GM12878 (cell line): Measurements from ENCODE around the gene TMBIM1. TPM values are rescaled to one million over a fixed set of nuclear protein-coding genes. Genes with fewer than 3 reads are reported as not detected.

ENCODE experiments used
- ATAC-seq: fragments of 200-7000 bp; cut with Tn5 transposase; 3 replicates; pipeline ENCODE4 v1.9.1; 2020; ENCODE audit warnings: mild to moderate bottlenecking, moderate library complexity
- BruUV-seq: library from RNA; stranded (reverse); fragments of 400-500 nt; replicated peaks from 2 replicates; lab custom pipeline; 2021; lab: Mats Ljungman, UMichigan
- CTCF ChIA-PET: fragments of 300-600 bp; sonication (Branson Sonifier 250); formaldehyde crosslinking; extraction: SDS; loops from one replicate; lab custom pipeline; 2021; ENCODE audit warnings: inconsistent platforms; lab: Yijun Ruan, JAX
- POLR2A ChIA-PET: fragments of 350-600 bp; formaldehyde crosslinking; extraction: SDS; loops from one replicate; lab custom pipeline; 2021; ENCODE audit warnings: inconsistent platforms; lab: Charles Lee
- RAD21 ChIA-PET: fragments of 300-600 bp; sonication (Branson Sonifier 250); formaldehyde crosslinking; loops from one replicate; lab custom pipeline; 2023; ENCODE audit warnings: antibody characterized with exemption; ENCODE audit not compliant: unreplicated experiment; lab: Charles Lee
- SMC1A ChIA-PET: fragments of 300-600 bp; sonication (Branson Sonifier 250); formaldehyde crosslinking; loops from one replicate; lab custom pipeline; 2023; ENCODE audit not compliant: unreplicated experiment, uncharacterized antibody; lab: Charles Lee
- DNase-seq: peaks from one replicate; pipeline ENCODE4 v3.0.0-alpha.2; 2011; ENCODE audit warnings: low read depth, low spot score
- FAIRE-seq: peaks from 3 replicates; lab custom pipeline; 2011; peaks lifted over from hg19 to GRCh38; lab: Jason Lieb, UNC
- H2AFZ ChIP-seq: 2 replicates; pipeline ENCODE4 v1.6.0; 2011; ENCODE audit warnings: low read depth, low read length, control low read depth; ENCODE audit not compliant: control insufficient read depth
- H3K27ac ChIP-seq: 2 replicates; pipeline ENCODE4 v1.5.1; 2011; ENCODE audit warnings: control low read depth; ENCODE audit not compliant: control insufficient read depth, insufficient read depth
- H3K27me3 ChIP-seq, 2 experiments: replicated peaks in 1 of 2; 2 replicates each; pipeline versions ENCODE4 v1.6.0 to v1.6.1; 2011; ENCODE audit warnings: low read length in 1 of 2; ENCODE audit not compliant: control insufficient read depth in 2 of 2, insufficient read depth in 2 of 2
- H3K36me3 ChIP-seq, 2 experiments: 2 replicates each; pipeline ENCODE4 v1.5.1; 2011; ENCODE audit warnings: low read length in 1 of 2; ENCODE audit not compliant: control insufficient read depth in 2 of 2, insufficient read depth in 2 of 2
- H3K4me1 ChIP-seq: 2 replicates; pipeline ENCODE4 v1.6.1; 2011; ENCODE audit warnings: mild to moderate bottlenecking, low read length, moderate library complexity, mixed read lengths; ENCODE audit not compliant: control insufficient read depth, insufficient read depth
- H3K4me2 ChIP-seq: 2 replicates; pipeline ENCODE4 v1.6.0; 2011; ENCODE audit warnings: control low read depth; ENCODE audit not compliant: control insufficient read depth, insufficient read depth
- H3K4me3 ChIP-seq: fragments of 200-600 bp; sonication (generic); 2 replicates; pipeline ENCODE4 v1.5.1; 2016
- H3K79me2 ChIP-seq: 2 replicates; pipeline ENCODE4 v1.6.0; 2011; ENCODE audit warnings: low read length; ENCODE audit not compliant: control insufficient read depth, insufficient read depth
- H3K9ac ChIP-seq: 2 replicates; pipeline ENCODE4 v1.8.0; 2011; ENCODE audit warnings: low read length, control low read depth, mixed read lengths; ENCODE audit not compliant: control insufficient read depth, insufficient read depth
- H3K9me3 ChIP-seq: replicated peaks from 3 replicates; pipeline ENCODE4 v1.5.1; 2011; ENCODE audit warnings: mild to moderate bottlenecking, low read length; ENCODE audit not compliant: control insufficient read depth, insufficient read depth
- H4K20me1 ChIP-seq: 2 replicates; pipeline ENCODE4 v1.6.0; 2011; ENCODE audit not compliant: control insufficient read depth, insufficient read depth
- CHD4 ChIP-seq: fragments of 200-600 bp; sonication (generic); IDR thresholded peaks from 2 replicates; pipeline ENCODE4 v1.6.1; 2016; ENCODE audit warnings: mild to moderate bottlenecking
- ESRRA ChIP-seq: IDR thresholded peaks from 2 replicates; pipeline ENCODE4 v1.6.1; 2012; ENCODE audit warnings: mild to moderate bottlenecking, low read length, improper control_type of control experiment
- HDGF ChIP-seq: fragments of 450-650 bp; IDR thresholded peaks from 2 replicates; pipeline ENCODE4 v1.6.1; 2016; ENCODE audit warnings: antibody characterized with exemption
- IRF4 ChIP-seq: IDR thresholded peaks from 2 replicates; pipeline ENCODE4 v1.6.1; 2011; ENCODE audit warnings: low read depth, low read length
- JUND ChIP-seq: IDR thresholded peaks from 2 replicates; pipeline ENCODE4 v1.6.1; 2012; ENCODE audit warnings: low read depth, mild to moderate bottlenecking, low read length, improper control_type of control experiment, moderate library complexity
- MYC ChIP-seq: IDR thresholded peaks from 2 replicates; pipeline ENCODE4 v1.6.1; 2011; ENCODE audit warnings: mild to moderate bottlenecking, low read length, moderate library complexity, inconsistent platforms; ENCODE audit not compliant: insufficient read depth, insufficient replicate concordance, insufficient read length, severe bottlenecking
- RUNX3 ChIP-seq: IDR thresholded peaks from 2 replicates; pipeline ENCODE4 v1.6.1; 2012; ENCODE audit warnings: low read length, inconsistent platforms
- SMARCA5 ChIP-seq: fragments of 450-650 bp; IDR thresholded peaks from 2 replicates; pipeline ENCODE4 v1.6.1; 2017; ENCODE audit warnings: mild to moderate bottlenecking
- STAT3 ChIP-seq: IDR thresholded peaks from 2 replicates; pipeline ENCODE4 v1.6.1; 2011; ENCODE audit warnings: low read depth, low read length, improper control_type of control experiment
- ZNF207 ChIP-seq: fragments of 450-650 bp; IDR thresholded peaks from 2 replicates; pipeline ENCODE4 v1.6.1; 2014; ENCODE audit warnings: antibody characterized with exemption, mild to moderate bottlenecking, borderline replicate concordance
- ZZZ3 ChIP-seq: IDR thresholded peaks from 2 replicates; pipeline ENCODE4 v1.6.1; 2011; ENCODE audit warnings: low read depth; ENCODE audit not compliant: control insufficient read depth, insufficient read length
- WGBS: methylation state at CpG from one replicate; pipeline ENCODE4 v1.1.6; 2016; ENCODE audit warnings: low lambda C conversion rate; ENCODE audit not compliant: insufficient replicate concordance, insufficient coverage; ENCODE audit errors: missing lambda C conversion rate; 5-methylcytosine and 5-hydroxymethylcytosine counted together
- in situ Hi-C: fragments of 300-500 bp; cut with MboI; formaldehyde crosslinking; loops from 9 replicates; pipeline ENCODE4 v1.14.3; 2018; ENCODE audit warnings: mixed read lengths
- intact Hi-C: fragments of 100-400 bp; cut with micrococcal nuclease; formaldehyde crosslinking; loops from one replicate; pipeline ENCODE4 v1.14.2; 2022; ENCODE audit not compliant: unreplicated experiment
- polyA plus RNA-seq, 11 experiments: library from polyadenylated mRNA; depleted of rRNA in 4 of 11; unstranded in 6 of 11; stranded (reverse) in 5 of 11; fragments of >200 nt; fragmentation: Nextera tagmentation in 4 of 11; fragmentation: Illumina TruSeq in 1 of 11; extraction: Ambion mirVana in 4 of 11; extraction: Trizol in 1 of 11; gene quantifications; 1 replicate in 1 of 11; 2 replicates in 10 of 11; pipeline versions ENCODE4 v1.2.1 to v1.2.3, GENCODE V29; 2011 to 2016; ENCODE audit warnings: inconsistent platforms in 2 of 11, missing spikeins in 2 of 11, low read depth in 1 of 11
- total RNA-seq, 4 experiments: library from RNA; depleted of rRNA in 3 of 4; stranded (reverse); fragments of >200 nt in 3 of 4; fragmentation: Illumina TruSeq in 1 of 4; extraction: Trizol in 1 of 4; gene quantifications; 2 replicates each; pipeline versions ENCODE4 v1.2.1 to v1.2.3, GENCODE V29; 2013 to 2021
- TF ChIP-seq, protein P1 (sequence below): fragments of 150-350 bp; IDR thresholded peaks from 2 replicates; pipeline ENCODE4 v1.6.1; 2016; ENCODE audit warnings: low read depth, low read length
- TF ChIP-seq, protein P2 (sequence below): IDR thresholded peaks from 2 replicates; pipeline ENCODE4 v1.6.1; 2012; ENCODE audit warnings: low read depth, low read length, improper control_type of control experiment
- TF ChIP-seq, protein P3 (sequence below): fragments of 450-650 bp; IDR thresholded peaks from 2 replicates; pipeline ENCODE4 v1.6.1; 2017; ENCODE audit warnings: mild to moderate bottlenecking, low read depth, inconsistent platforms; ENCODE audit not compliant: poor library complexity, severe bottlenecking
- TF ChIP-seq, protein P4 (sequence below), 3 experiments: IDR thresholded peaks in 2 of 3; conservative IDR thresholded peaks in 1 of 3; 2 replicates each; pipeline ENCODE4 v1.5.1; 2011; ENCODE audit warnings: low read depth in 3 of 3, low read length in 3 of 3, mild to moderate bottlenecking in 3 of 3, control low read depth in 2 of 3, moderate library complexity in 2 of 3, inconsistent platforms in 1 of 3, mixed read lengths in 1 of 3; ENCODE audit not compliant: control insufficient read depth in 2 of 3, insufficient read depth in 1 of 3; ENCODE audit errors: extremely low read depth in 1 of 3

Gene TMBIM1
- total and polyA plus RNA-seq, 10 of the 15 experiments (the other 5 are each of a cell fraction or from before 2014, with no cell fraction given): 6.1 to 38.3 (median 26.2) TPM

DNA sequence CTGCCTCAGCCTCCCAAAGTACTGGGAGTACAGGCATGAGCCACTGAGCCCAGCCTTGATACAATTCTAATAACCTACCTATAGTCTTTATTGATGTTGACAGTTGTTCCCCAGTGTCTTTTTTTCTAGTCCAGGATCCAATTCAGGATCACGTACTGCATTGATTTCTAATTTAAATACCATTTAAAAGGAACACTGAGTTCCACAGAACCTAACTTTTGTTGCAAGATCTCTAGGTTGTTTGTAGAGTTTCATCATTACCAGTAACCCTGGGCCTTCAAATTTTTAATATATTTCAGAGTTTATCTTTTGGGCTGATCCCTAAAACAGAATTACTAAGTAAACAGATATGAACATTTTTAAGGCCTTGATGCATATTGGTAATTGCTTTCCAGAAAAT is 21.1 kb upstream of the TMBIM1 start (continued):
- TF ChIP-seq, protein P1, sequence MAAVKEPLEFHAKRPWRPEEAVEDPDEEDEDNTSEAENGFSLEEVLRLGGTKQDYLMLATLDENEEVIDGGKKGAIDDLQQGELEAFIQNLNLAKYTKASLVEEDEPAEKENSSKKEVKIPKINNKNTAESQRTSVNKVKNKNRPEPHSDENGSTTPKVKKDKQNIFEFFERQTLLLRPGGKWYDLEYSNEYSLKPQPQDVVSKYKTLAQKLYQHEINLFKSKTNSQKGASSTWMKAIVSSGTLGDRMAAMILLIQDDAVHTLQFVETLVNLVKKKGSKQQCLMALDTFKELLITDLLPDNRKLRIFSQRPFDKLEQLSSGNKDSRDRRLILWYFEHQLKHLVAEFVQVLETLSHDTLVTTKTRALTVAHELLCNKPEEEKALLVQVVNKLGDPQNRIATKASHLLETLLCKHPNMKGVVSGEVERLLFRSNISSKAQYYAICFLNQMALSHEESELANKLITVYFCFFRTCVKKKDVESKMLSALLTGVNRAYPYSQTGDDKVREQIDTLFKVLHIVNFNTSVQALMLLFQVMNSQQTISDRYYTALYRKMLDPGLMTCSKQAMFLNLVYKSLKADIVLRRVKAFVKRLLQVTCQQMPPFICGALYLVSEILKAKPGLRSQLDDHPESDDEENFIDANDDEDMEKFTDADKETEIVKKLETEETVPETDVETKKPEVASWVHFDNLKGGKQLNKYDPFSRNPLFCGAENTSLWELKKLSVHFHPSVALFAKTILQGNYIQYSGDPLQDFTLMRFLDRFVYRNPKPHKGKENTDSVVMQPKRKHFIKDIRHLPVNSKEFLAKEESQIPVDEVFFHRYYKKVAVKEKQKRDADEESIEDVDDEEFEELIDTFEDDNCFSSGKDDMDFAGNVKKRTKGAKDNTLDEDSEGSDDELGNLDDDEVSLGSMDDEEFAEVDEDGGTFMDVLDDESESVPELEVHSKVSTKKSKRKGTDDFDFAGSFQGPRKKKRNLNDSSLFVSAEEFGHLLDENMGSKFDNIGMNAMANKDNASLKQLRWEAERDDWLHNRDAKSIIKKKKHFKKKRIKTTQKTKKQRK: no peak
- TF ChIP-seq, protein P2, sequence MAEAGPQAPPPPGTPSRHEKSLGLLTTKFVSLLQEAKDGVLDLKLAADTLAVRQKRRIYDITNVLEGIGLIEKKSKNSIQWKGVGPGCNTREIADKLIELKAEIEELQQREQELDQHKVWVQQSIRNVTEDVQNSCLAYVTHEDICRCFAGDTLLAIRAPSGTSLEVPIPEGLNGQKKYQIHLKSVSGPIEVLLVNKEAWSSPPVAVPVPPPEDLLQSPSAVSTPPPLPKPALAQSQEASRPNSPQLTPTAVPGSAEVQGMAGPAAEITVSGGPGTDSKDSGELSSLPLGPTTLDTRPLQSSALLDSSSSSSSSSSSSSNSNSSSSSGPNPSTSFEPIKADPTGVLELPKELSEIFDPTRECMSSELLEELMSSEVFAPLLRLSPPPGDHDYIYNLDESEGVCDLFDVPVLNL: no peak
- no peak for TF ChIP-seq MYC
- no peak for TF ChIP-seq JUND

DNA sequence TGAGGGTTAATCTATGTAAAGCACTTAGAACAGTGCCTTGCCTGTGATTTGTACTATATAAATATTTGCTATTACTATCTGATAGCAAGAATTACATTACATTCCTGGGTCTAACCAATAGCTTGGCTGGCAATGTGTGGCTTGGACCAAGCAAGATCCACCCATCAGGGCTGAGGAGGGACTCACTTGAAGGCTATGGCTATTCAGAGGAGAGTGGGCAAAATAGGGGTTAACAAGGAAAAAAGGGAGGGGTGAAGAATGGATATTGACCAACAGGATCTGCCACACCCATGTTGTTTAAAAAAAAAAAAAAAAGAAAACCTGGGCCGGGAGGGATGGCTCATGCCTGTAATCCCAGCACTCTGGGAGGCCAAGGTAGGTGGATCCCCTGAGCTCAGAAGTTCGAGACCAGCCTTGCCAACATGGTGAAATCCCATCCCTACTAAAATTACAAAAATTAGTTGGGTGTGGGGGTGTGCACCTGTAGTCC is 20.0 kb upstream of the TMBIM1 start:
- Histone ChIP-seq H3K9ac (no peak overlapping the region), H3K79me2 (no peaks in the 10 kb centered on the region), H3K36me3 (no peaks in the 10 kb centered on the region), H3K9me3 (no peaks in the 10 kb centered on the region), H2AFZ (no peak overlapping the region), H4K20me1 (no peaks in the 10 kb centered on the region), H3K4me1 (no peaks in the 10 kb centered on the region; the same call in 1 of the 2 replicates), H3K27ac (no peak overlapping the region), H3K4me2 (no peak overlapping the region), H3K4me3 (no peak overlapping the region), H3K27me3 (no peaks in the 10 kb centered on the region)
- DNase-seq: no peak
- no peak for FAIRE-seq
- in situ Hi-C loops: no loop called here
- WGBS: 36% methylated on average over 2 of the region's 2 CpGs
- no peak for ATAC-seq
- BruUV-seq: no TSS peak
- RAD21 ChIA-PET: interaction anchor here (0.7 kb wide), 1 partner anchor 25 kb away, joined by 4 read pairs; no protein-coding TSS in a partner anchor
- CTCF ChIA-PET: interaction anchor here (1.7 kb wide), 1 partner anchor 44 kb away, joined by 6 read pairs; no protein-coding TSS in a partner anchor
- intact Hi-C loops: no loop called here
- SMC1A ChIA-PET: interaction anchor here (0.7 to 1.1 kb wide), 4 partner anchors 8 to 81 kb away, joined by 3 to 4 read pairs (median 4); no protein-coding TSS in a partner anchor
- POLR2A ChIA-PET: no interaction called here
- TF ChIP-seq ZNF207 (no peak), HDGF (no peak), RUNX3 (no peak), ZZZ3 (no peak), SMARCA5 (no peak), IRF4 (no peak), STAT3 (no peak), ESRRA (no peak), CHD4 (no peak)
- TF ChIP-seq, protein P3, sequence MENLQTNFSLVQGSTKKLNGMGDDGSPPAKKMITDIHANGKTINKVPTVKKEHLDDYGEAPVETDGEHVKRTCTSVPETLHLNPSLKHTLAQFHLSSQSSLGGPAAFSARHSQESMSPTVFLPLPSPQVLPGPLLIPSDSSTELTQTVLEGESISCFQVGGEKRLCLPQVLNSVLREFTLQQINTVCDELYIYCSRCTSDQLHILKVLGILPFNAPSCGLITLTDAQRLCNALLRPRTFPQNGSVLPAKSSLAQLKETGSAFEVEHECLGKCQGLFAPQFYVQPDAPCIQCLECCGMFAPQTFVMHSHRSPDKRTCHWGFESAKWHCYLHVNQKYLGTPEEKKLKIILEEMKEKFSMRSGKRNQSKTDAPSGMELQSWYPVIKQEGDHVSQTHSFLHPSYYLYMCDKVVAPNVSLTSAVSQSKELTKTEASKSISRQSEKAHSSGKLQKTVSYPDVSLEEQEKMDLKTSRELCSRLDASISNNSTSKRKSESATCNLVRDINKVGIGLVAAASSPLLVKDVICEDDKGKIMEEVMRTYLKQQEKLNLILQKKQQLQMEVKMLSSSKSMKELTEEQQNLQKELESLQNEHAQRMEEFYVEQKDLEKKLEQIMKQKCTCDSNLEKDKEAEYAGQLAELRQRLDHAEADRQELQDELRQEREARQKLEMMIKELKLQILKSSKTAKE: no peak
- TF ChIP-seq, protein P4, sequence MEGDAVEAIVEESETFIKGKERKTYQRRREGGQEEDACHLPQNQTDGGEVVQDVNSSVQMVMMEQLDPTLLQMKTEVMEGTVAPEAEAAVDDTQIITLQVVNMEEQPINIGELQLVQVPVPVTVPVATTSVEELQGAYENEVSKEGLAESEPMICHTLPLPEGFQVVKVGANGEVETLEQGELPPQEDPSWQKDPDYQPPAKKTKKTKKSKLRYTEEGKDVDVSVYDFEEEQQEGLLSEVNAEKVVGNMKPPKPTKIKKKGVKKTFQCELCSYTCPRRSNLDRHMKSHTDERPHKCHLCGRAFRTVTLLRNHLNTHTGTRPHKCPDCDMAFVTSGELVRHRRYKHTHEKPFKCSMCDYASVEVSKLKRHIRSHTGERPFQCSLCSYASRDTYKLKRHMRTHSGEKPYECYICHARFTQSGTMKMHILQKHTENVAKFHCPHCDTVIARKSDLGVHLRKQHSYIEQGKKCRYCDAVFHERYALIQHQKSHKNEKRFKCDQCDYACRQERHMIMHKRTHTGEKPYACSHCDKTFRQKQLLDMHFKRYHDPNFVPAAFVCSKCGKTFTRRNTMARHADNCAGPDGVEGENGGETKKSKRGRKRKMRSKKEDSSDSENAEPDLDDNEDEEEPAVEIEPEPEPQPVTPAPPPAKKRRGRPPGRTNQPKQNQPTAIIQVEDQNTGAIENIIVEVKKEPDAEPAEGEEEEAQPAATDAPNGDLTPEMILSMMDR (IDR thresholded peaks at IDR 0.05 in 2 of 3, conservative IDR thresholded peaks at IDR 0.05 in 1 of 3; ENCODE audit: control insufficient read depth in 2 of 3, extremely low read depth in 1 of 3, insufficient read depth in 1 of 3, low read depth in 3 of 3, low read length in 3 of 3): no peak
